ENCODE results near the gene CASQ1.

Gene CASQ1

DNA sequence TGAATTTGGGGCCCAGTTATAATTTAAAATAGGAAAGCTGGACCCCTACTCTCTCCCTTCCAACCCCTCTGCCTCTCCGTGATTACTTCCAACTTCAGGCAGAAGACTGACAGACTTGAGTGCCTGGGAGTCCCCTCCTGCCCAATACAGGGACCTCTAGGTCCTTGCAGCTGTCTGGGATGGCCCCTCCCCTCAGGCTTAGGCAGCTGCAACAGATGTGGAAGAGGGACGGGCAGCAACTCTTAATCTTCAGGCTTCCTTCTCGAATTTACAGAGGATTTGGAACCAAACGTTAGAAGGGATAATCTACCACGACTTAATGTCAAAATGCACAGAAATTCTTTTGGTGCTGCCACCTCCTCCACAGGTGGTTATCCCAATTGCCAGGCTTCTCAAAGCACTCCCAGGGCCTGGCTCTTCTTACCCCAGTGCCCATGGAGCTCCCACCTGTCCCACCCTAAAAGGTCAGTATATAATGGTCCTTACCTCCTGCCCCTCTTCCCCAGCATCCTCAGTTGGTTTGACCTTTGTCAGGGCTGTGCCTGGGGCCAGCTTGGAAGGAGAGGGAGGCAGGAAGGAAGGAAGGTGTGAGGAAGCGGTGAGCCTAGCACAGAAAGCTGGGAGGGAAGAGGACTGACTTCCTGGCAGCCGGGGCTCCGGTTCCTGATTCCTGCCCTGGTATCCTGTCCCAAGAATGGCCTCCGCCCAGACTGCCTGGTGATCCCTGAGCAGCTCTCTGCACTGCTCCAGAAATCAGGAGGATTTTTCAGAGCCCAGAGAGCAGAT, 17.6 kb downstream of the CASQ1 start:
- TF ChIP-seq, protein P1, sequence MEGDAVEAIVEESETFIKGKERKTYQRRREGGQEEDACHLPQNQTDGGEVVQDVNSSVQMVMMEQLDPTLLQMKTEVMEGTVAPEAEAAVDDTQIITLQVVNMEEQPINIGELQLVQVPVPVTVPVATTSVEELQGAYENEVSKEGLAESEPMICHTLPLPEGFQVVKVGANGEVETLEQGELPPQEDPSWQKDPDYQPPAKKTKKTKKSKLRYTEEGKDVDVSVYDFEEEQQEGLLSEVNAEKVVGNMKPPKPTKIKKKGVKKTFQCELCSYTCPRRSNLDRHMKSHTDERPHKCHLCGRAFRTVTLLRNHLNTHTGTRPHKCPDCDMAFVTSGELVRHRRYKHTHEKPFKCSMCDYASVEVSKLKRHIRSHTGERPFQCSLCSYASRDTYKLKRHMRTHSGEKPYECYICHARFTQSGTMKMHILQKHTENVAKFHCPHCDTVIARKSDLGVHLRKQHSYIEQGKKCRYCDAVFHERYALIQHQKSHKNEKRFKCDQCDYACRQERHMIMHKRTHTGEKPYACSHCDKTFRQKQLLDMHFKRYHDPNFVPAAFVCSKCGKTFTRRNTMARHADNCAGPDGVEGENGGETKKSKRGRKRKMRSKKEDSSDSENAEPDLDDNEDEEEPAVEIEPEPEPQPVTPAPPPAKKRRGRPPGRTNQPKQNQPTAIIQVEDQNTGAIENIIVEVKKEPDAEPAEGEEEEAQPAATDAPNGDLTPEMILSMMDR (IDR thresholded peaks at IDR 0.05; ENCODE audit: low read depth, low read length), result no peak
- DNase-seq (ENCODE audit: extremely low read depth, low read depth), result no peak

DNA sequence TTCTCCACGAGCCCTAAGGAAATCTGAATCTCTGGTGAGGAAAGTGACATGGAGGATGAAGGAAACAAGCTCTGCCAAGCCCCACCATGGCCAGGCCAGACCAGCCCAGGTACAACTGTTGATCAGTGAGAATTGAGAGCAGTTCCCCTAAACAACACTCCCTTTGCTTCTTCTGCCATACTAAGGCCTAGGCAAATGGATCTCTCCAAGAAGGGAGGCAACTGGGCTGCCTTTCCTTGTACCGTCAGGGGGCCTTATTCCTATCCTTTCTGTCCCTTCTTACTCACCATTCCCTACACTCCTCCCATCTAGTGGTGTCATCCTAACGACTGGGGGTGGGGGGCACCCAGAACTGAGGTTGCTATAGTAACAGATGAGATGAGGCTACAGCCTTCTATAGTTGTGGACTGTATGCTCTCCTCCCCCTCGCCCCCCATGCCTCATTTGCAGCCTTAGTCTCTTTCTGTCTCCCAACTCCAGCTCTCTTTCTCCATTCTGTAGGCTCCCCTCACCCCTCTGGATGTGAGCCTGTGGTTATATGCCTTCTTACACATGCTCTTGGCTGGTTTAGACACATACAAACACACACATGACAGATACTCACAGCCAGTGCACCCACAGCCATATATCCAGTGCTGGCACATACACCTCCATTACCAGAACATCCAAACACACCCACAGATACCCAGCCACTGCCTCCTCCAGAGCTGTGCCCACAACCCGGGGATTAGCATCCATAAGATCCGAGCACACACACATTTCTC, 18.4 kb downstream of the CASQ1 start:
- no peak for DNase-seq (ENCODE audit: extremely low read depth, low read depth)
- TF ChIP-seq, protein P1 (IDR thresholded peaks at IDR 0.05; ENCODE audit: low read depth, low read length), result no peak

DNA sequence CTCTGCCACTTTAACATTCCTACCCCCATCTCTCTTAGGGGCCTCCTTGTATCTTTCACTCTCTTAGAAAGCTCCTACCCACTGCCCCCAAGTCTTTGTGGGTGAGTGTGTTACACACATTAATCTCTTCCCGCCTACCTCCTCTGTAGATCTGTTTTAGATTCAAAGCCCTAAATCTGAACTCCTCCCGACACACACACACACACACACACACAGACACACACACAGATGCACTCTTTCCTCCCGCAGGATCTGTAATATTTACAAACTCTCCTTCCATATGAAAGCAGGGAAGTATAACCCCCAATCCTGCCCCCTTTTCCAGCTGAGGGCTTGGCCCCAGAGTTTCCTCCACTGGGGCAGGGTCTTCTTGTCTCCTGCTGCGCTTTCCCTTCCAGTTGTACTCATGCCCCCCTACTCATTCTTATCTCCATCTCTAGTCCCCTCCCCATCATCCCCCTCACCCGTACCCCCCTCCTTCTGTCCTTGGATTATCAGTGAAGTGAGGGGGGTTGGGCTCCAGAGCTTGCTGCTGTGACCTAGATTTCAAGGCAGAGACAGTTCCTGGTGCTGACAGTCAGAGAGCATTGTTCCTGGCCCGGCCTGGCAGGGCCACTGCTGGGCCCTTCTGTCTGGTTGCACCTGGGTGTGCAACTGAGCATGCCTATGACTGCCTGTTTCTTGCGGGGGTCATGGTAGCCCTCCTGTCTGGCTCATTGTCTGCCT, 19.1 kb downstream of the CASQ1 start:
- TF ChIP-seq, protein P1 (IDR thresholded peaks at IDR 0.05; ENCODE audit: low read depth, low read length), result no peak
- no peak for DNase-seq (ENCODE audit: extremely low read depth, low read depth)

DNA sequence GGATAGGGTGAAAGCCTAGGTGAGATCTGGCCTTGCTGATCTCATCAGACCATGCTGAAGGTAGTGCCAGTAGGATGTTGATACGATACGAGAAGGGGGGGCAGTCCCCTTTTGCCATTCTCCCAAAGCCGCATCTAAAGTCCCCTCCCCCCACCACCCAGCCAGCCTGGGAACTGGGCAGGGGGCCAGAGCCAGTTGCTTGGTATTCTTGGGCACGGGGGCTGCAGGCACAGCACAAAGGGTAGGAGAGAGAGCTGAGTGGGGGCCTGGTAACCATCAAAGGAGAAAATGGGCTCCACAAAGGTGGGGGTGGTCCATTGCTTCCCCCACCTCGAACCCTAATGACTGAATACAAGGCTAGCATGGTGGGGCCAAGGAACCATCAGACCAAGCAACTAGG, 20.2 kb downstream of the CASQ1 start:
- DNase-seq (ENCODE audit: extremely low read depth, low read depth), result no peak
- TF ChIP-seq, protein P1 (IDR thresholded peaks at IDR 0.05; ENCODE audit: low read depth, low read length), result no peak

DNA sequence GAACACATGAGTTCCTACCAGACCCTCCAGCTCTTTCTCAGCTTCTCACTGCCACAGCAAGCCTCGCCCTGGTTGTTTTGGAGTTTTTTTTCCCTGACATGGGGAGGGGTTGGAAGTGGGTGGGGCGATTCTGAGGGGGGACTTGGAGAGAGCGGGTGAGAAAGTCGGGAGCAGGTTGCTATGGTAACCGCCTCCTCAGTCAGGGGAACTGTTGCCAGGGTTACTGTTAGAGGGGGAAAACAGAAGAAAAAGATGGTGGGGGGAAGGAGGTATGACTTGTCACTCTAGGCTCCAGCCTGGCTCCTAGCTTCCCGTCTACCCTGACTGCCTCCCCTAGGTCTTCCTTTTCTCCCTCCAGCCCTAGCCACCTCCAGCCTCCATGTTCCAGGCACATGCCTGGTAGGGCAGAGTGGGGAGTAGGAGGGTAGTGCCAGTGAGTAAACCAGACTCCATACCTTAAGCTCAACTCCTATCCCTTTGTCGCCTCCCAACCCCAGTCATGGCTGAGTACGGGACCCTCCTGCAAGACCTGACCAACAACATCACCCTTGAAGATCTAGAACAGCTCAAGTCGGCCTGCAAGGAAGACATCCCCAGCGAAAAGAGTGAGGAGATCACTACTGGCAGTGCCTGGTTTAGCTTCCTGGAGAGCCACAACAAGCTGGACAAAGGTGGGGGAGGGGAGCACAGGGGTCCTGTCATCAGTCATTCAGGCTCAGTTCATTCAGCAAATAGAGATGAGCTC, 20.8 kb downstream of the CASQ1 start:
- DNase-seq (ENCODE audit: extremely low read depth, low read depth), result no peak
- TF ChIP-seq, protein P1 (IDR thresholded peaks at IDR 0.05; ENCODE audit: low read depth, low read length), result no peak

DNA sequence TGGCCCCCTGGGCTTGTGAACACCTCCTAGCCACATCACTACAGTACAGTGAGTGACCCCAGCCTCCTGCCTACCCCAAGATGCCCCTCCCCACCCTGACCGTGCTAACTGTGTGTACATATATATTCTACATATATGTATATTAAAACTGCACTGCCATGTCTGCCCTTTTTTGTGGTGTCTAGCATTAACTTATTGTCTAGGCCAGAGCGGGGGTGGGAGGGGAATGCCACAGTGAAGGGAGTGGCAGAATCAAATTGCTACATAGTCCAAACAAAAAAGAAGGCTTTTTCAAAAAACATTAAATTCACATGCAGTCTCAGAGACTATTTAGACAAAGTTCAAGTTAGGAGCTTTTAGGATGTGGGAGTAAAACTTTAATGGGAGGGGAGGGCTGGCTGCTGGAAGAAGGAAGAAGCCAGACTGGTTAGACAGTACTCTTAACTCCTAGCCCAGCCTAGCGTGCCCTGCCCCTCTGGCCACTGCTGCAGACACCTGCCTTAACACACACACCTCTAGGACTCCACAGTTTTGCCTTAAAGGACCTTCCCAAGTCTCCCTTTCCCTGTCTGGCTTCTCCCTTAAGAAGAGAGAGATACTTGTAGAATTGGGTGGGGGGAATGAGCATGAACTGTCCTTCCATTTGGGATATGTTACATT, 24.2 kb downstream of the CASQ1 start:
- TF ChIP-seq, protein P1 (IDR thresholded peaks at IDR 0.05; ENCODE audit: low read depth, low read length), result no peak
- no peak for DNase-seq (ENCODE audit: extremely low read depth, low read depth)
